OCI-LY7 (cell line): ENCODE results near the gene CD2BP2.

Source experiments
- CTCF ChIP-seq: fragments of 200-600 bp; sonication (generic); conservative IDR thresholded peaks from 2 replicates; pipeline ENCODE4 v1.5.1; 2014; ENCODE audit warnings: mild to moderate bottlenecking, antibody characterized with exemption, low read length, moderate library complexity, mixed read lengths
- EZH2phosphoT487 ChIP-seq: fragments of 200-600 bp; sonication (generic); IDR thresholded peaks from 2 replicates; pipeline ENCODE4 v1.6.1; 2018; ENCODE audit warnings: low read depth, borderline replicate concordance, mild to moderate bottlenecking, mixed run types, antibody characterized with exemption, low read length, moderate library complexity, mixed read lengths

DNA sequence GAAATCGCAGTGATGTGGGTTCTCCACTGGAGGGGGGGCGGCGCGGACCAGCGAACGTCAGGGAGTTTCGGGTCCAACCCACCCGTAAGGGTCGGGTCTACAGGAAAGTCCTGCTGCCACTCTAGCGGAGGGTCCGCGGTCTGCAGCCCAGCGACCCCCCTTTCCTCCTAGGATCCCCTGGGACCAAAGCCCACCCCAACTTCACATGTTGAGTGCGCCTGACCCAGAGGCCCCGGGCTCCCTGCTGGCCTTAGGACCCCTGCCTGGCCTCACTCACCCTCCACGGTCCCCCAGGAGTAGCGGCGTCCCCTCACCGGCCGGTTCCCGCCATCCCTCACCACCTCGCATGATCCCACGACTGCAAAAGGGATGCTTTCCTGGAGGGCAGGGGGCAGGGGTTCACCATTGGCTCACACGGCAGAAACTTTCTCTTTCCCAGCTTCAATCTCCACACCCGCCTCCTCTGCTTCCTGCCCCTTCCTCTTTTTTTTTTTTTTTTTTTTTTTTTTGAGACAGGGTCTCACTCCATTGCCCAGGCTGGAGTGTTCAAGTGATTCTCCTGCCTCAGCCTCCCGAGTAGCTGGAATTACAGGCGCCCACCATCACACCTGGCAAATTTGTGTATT, 24.2 kb upstream of the CD2BP2 start:
- no peak for TF ChIP-seq CTCF
- TF ChIP-seq EZH2phosphoT487, result no peak
